ENCODE data around the gene SGSM2. TPM values are rescaled to one million over a fixed set of nuclear protein-coding genes. Genes with fewer than 3 reads are reported as not detected.

SGSM2 gene
- total and polyA plus RNA-seq, 8 donors: 43.6 to 116 (median 87.8) TPM

- no peaks in the 10 kb centered on the region for H3K27me3 ChIP-seq
- peaks cover 24 to 72% of the 10 kb centered on the region in 2 donors for H3K4me1 ChIP-seq
- intact Hi-C loops (cut with DNase I): no loop called here
- peak overlapping the region; percentile 70 to 92 for H3K4me3 ChIP-seq
- no peak for TF ChIP-seq CTCF (IDR thresholded peaks at IDR 0.05)
- H3K9me3 ChIP-seq: no peaks in the 10 kb centered on the region
- peak overlapping the region; percentile 99 to 100 for H3K27ac ChIP-seq
- ATAC-seq: peak; percentile 61
- H3K36me3 ChIP-seq: no peaks in the 10 kb centered on the region
- DNase-seq: peak; percentile 98 to 100 (median 100)
Observed at GRCh38 chr17:2401426-2402221, 64.3 kb downstream of the SGSM2 start.

DNA sequence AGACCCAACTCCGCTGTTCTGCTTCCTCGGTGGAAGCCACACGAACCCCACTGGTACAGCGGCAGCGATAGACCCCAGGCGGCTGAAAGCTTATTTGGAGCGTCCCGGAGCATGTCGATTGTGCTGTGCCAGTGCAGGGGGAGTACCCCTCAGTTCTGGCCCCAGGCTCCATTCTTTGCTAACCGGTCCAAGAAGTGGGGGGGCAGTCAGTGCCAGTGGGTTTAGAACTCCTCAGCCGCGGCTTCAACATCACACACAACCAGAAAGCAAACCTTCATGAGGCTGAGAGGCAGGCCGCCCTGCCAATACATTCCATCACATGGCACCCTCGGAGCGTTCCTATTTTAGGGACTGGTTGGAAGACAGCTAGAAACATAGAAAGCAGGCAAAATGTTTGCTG lies 65.2 kb downstream of the SGSM2 start:
- intact Hi-C loops (cut with DNase I): no loop called here
- no peaks in the 10 kb centered on the region for H3K36me3 ChIP-seq
- H3K9me3 ChIP-seq: no peaks in the 10 kb centered on the region
- peak overlapping the region; percentile 99 to 100 for H3K27ac ChIP-seq
- H3K4me1 ChIP-seq: peaks cover 18 to 64% of the 10 kb centered on the region in 2 donors
- no peak for TF ChIP-seq CTCF (IDR thresholded peaks at IDR 0.05)
- DNase-seq: peak in 1 of 4 donors; percentile 34
- no peaks in the 10 kb centered on the region for H3K27me3 ChIP-seq
- H3K4me3 ChIP-seq: peak overlapping the region; percentile 70 to 92
- ATAC-seq: no peak

GRCh38 chr17:2403044-2403443 lies 65.7 kb downstream of the SGSM2 start:
- DNase-seq: no peak
- H3K4me3 ChIP-seq: peak overlapping the region in 1 of 2 donors; percentile 92
- peak overlapping the region in 1 of 2 donors; percentile 49 for H3K27ac ChIP-seq
- intact Hi-C loops (cut with DNase I): no loop called here
- peaks cover 13 to 59% of the 10 kb centered on the region in 2 donors for H3K4me1 ChIP-seq
- TF ChIP-seq CTCF (IDR thresholded peaks at IDR 0.05): no peak
- no peaks in the 10 kb centered on the region for H3K36me3 ChIP-seq
- no peaks in the 10 kb centered on the region for H3K27me3 ChIP-seq
- ATAC-seq: no peak
- no peaks in the 10 kb centered on the region for H3K9me3 ChIP-seq

DNA sequence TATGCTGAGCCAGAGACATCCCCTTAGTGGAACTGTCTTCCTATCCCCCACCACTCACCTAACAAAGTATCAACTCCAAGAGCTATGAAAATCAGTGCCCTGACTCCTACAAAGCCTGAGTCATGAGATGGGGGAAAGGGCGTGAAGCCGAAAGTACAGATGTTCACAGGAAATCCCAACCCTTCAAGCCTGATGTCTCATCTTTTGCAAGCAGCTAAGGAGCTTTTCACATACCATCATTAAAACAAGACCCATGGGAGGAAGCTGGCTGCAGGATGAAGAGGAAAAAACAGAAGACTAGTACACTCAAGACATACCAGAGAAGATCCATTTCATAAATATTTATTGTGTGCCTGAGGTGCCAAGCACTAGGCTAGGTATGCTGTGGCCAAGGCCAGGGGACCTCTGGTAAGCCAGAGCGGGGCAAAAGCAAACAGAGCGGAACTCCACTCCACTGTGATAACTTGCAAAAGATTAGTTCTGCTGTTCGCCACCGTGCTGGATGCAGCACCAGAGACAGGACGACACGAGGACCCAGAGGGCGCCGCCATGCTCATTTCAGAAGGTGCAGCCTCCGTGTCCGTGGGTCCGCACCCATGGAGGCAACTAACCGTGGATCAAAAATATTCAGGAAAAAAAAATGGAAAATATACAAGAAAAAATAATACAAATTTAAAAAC lies 68.1 kb downstream of the SGSM2 start:
- no peak for ATAC-seq
- intact Hi-C loops (cut with DNase I): no loop called here
- H3K4me1 ChIP-seq: peaks cover 7 to 45% of the 10 kb centered on the region in 2 donors

More for the DNA sequence above, 68.1 kb downstream of the SGSM2 start:
- H3K36me3 ChIP-seq: no peaks in the 10 kb centered on the region
- no peak overlapping the region for H3K4me3 ChIP-seq
- peak overlapping the region; percentile 49 to 83 for H3K27ac ChIP-seq
- TF ChIP-seq CTCF (IDR thresholded peaks at IDR 0.05): no peak
- DNase-seq: no peak
- H3K27me3 ChIP-seq: no peaks in the 10 kb centered on the region
- H3K9me3 ChIP-seq: no peaks in the 10 kb centered on the region

Data from left lung (tissue), 10 donors.